Fibroblast of pulmonary artery (primary cell): ENCODE data around the gene DNPH1.

Source experiments
- DNase-seq: peaks from one replicate; pipeline ENCODE4 v3.0.0-alpha.2; 2010; ENCODE audit warnings: low read depth
- H3K4me3 ChIP-seq: replicated peaks from 2 replicates; pipeline ENCODE4 v1.5.1; 2011; ENCODE audit warnings: low read depth, mild to moderate bottlenecking, control low read depth, low read length, moderate library complexity
- TF ChIP-seq, protein P1 (sequence below): IDR thresholded peaks from 2 replicates; pipeline ENCODE4 v1.5.1; 2011; ENCODE audit warnings: mild to moderate bottlenecking, control low read depth, low read length, inconsistent platforms; ENCODE audit errors: missing control alignments

Gene DNPH1, protein sequence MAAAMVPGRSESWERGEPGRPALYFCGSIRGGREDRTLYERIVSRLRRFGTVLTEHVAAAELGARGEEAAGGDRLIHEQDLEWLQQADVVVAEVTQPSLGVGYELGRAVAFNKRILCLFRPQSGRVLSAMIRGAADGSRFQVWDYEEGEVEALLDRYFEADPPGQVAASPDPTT

DNA sequence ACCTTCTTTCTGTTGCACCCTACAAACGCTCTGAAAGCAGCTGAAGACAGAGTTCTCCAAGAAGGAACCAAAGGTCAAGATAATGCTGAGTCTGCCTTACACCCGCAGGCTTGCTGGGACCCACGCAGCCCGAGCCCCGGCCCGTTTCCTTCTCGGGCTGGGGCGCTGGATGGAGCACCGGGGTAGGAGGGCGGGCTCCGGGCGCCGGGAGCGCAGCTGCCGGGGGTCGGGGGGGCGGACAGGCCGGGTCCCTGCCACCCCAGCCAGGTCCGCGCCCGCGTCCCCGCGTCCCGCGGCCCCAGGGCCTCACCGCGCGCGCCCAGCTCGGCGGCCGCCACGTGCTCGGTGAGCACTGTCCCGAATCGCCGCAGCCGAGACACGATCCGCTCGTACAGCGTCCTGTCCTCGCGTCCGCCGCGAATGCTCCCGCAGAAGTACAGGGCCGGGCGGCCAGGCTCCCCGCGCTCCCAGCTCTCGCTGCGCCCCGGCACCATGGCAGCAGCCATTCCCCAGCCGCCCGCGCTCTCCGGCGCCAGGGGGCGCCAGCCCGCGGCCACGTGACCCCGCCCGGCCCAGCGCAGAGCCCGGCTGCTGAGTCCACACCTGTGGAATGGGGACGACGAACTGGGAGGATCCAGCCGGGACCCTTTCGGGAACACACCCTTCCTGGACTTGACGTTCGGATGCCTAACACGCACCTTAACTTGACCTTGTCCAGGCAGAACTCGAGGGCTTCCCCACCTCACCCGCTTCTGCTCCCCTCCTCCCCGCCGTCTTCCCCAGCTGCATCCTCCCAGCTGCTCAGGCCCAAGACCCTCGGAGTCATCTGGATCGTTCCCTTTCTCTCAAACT lies at the start of gene DNPH1:
TSS of gene DNPH1 (minus strand) at position 531 of the 852 bp plus-strand sequence. CDS start at position 506, 25 bp downstream.
- peak within 1 kb of the TSS; percentile 57 for H3K4me3 ChIP-seq
- TF ChIP-seq, protein P1, sequence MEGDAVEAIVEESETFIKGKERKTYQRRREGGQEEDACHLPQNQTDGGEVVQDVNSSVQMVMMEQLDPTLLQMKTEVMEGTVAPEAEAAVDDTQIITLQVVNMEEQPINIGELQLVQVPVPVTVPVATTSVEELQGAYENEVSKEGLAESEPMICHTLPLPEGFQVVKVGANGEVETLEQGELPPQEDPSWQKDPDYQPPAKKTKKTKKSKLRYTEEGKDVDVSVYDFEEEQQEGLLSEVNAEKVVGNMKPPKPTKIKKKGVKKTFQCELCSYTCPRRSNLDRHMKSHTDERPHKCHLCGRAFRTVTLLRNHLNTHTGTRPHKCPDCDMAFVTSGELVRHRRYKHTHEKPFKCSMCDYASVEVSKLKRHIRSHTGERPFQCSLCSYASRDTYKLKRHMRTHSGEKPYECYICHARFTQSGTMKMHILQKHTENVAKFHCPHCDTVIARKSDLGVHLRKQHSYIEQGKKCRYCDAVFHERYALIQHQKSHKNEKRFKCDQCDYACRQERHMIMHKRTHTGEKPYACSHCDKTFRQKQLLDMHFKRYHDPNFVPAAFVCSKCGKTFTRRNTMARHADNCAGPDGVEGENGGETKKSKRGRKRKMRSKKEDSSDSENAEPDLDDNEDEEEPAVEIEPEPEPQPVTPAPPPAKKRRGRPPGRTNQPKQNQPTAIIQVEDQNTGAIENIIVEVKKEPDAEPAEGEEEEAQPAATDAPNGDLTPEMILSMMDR = peak; percentile 28
- DNase-seq = peak; percentile 65

DNA sequence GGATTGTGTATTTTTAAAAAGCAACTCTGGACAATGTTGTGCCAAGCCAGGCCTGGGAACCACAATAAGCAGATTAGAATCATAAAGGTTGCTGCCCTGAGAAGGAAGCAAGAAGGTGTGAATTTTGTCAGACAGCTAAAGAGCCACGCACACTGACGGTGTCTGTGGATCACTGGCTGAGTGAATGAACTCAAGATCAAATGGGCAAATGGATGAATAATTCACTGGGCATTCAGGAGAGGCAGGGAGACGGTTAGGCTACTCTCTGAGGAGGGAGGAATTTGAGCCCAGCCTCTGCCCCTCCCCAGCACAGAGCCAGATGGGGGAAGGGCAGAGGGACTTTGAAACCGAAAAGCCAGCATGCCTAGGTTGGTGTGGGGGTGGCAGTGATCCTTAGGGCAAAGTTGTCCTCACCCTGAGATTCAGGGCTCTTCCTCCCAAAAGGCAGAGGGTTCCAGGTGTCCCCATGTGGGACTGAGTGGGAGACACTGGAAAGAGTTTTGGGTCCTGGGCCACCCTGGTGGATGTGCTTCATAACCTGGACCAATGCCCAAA lies 49.3 kb upstream of the DNPH1 start:
- TF ChIP-seq, protein P1 = no peak
- no peak overlapping the region for H3K4me3 ChIP-seq
- DNase-seq = no peak

DNA sequence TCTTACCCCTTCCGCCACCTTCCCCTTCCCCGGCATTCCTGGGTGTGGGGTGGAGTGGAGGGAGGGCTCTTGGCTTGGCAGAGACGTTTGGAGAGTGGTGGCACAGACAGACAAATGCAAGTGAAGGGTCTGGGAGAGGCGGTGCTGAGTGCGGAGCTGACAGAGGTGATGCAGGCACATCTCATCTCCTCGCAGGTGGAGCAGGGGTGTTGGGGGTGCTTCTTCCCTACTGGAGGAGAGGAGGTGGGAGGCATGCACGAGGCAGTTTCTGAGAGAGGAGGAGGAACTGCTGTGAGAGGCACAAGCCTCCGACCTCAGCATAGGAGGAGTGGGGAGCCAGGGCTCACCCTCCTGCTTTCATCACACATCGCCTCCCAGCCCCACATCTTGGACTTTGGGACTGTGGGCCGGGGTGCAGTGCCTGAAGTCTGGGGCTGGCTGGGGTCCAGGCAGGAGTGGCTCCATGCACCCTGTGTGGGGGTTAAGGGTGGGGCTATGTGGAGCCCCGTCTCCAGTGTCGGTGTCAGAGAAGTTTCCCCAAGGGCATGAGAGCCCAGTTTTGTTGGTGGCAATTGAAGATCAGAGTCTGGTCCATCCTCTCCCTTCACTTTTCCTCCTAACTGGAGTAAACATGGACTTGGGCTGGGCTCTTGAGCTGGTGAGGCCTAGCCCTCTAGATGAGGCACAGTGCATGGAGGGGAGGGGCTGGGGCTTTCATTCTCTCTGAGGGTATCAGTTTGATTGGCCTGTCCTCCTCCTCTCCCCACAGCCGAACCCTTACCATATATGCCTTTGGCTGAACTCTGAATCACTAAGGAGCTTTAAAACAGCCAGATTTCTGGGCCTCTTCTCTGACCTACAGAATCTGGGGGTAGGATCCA lies 48.6 kb upstream of the DNPH1 start:
- DNase-seq = no peak
- no peak overlapping the region for H3K4me3 ChIP-seq
- TF ChIP-seq, protein P1 = no peak

DNA sequence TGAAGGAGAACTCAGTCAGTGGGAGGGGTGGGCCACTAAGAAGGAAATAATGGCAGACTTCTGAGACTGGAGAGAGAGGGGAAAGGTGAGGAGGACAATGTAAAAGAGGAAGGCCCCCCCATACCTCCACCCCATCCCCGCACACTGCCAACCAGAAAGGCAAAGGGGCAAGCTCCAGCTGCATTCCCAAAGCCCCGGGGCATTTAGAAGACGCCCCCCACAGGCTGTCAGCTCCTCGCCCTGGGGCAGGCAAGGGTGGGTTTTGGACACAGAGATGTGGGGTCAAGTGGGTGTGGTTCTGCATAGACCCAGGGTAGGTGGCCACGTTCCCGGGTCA lies 48.0 kb upstream of the DNPH1 start:
- no peak overlapping the region for H3K4me3 ChIP-seq
- TF ChIP-seq, protein P1 = no peak
- no peak for DNase-seq

DNA sequence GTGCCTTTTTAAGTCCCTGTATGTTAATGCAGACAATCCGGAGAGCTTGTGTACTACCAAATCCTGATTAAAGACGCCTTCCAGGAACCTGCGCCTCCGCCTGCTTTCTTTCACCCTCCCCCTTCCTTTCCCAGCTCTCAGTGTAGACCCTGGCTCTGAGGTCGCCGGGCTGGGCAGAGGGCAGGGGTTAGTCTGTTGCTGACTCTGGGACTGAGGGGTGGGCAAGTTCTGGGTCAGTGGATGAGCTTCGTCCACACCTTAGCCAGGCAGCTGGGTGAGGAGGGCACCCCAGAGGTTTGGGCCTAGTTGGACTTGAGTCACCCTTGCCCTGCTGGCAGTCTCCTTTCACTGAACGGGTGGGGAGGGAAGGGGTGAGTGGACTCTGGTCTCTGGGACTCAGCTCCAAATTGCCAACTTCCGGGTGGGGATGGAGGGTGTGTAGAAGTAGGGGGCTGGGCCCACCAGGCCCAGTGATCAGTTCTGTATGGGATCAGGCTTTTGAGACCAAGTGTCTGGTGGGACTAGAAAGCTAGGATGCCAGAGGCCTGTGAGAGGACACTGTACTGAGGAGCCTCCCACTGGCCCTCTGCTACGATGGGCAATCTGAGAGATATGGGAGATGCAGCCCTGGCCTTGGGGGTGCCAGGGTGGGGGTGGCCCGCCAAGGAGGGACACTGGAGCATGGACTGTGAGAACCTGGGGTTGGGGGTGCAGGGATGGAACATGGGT lies 47.5 kb upstream of the DNPH1 start:
- no peak for DNase-seq
- TF ChIP-seq, protein P1 = no peak
- no peak overlapping the region for H3K4me3 ChIP-seq

DNA sequence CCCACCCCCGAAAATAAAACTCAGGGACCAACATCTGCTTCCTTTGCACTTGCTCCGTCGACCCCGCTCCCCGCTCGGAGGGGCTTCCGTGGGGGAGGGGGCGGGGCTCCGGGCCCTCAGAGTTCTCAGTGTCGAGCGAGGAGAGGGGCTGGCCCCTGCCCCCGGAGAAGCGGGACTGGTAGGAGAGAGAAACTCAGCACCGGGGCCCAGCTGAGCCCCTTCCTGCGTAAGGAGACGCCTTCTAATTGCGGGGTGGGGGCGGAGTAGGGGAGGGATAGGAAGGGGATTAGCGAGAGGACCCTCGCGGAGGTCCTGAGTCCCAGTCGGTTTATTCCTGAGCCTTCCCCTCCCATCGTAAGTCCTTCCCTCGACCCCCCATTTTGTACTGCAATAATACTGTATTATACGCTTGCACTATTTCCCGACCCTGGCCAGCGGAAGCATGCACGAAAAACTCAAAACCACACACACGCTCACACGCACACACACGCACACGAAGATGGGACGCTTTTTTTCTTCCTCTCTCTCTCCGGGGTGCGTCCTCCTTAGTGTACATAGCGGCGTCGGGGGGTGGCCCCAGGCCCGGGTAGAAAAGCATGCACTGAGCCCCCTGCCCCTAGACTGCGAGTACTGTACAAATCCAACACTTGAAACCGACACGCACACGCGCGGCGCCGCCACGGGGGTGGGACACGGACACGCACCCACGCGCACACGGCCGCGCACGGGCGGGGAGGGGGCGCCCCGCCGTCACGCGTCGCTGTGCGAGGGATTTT lies 46.7 kb upstream of the DNPH1 start:
- no peak overlapping the region for H3K4me3 ChIP-seq
- DNase-seq = no peak
- TF ChIP-seq, protein P1 = no peak
